ACC112 (cell line): ENCODE data around the gene RASL11B.

Source experiments
- H2AFZ ChIP-seq: fragments of 200-600 bp; sonication (generic); one replicate; pipeline ENCODE4 v1.6.0; 2017; ENCODE audit warnings: antibody characterized with exemption, low read length; ENCODE audit not compliant: unreplicated experiment
- H3K27ac ChIP-seq: fragments of 200-600 bp; sonication (generic); 2 replicates; pipeline ENCODE4 v1.5.1; 2014; ENCODE audit warnings: low read depth, mild to moderate bottlenecking, antibody characterized with exemption, low read length, moderate library complexity
- H3K27me3 ChIP-seq: fragments of 200-600 bp; sonication (generic); 2 replicates; pipeline ENCODE4 v1.6.1; 2014; ENCODE audit warnings: mild to moderate bottlenecking, antibody characterized with exemption, low read length, moderate library complexity, mixed read lengths; ENCODE audit not compliant: insufficient read depth
- H3K36me3 ChIP-seq: fragments of 200-600 bp; sonication (generic); 2 replicates; pipeline ENCODE4 v1.6.1; 2016; ENCODE audit warnings: mild to moderate bottlenecking, antibody characterized with exemption, low read length, moderate library complexity, mixed read lengths; ENCODE audit not compliant: insufficient read depth
- H3K4me1 ChIP-seq: fragments of 200-600 bp; sonication (generic); one replicate; pipeline ENCODE4 v1.6.1; 2016; ENCODE audit warnings: low read length, mixed read lengths; ENCODE audit not compliant: insufficient read depth, unreplicated experiment, control insufficient read depth
- H3K4me3 ChIP-seq: fragments of 200-600 bp; sonication (generic); 2 replicates; pipeline ENCODE4 v1.5.1; 2014; ENCODE audit warnings: mild to moderate bottlenecking, low read depth, low read length
- H3K79me2 ChIP-seq: fragments of 200-600 bp; sonication (generic); one replicate; pipeline ENCODE4 v1.6.0; 2016; ENCODE audit warnings: low read length; ENCODE audit not compliant: control insufficient read depth, unreplicated experiment, insufficient read depth

RASL11B gene

GRCh38 chr4:52873861-52874343, 11.8 kb downstream of the RASL11B start:
- Histone ChIP-seq H3K27me3 (no peaks in the 10 kb centered on the region), H3K27ac (no peak overlapping the region), H2AFZ (no peak overlapping the region), H3K36me3 (no peaks in the 10 kb centered on the region), H3K79me2 (no peaks in the 10 kb centered on the region), H3K4me3 (no peak overlapping the region), H3K4me1 (no peaks in the 10 kb centered on the region)

DNA sequence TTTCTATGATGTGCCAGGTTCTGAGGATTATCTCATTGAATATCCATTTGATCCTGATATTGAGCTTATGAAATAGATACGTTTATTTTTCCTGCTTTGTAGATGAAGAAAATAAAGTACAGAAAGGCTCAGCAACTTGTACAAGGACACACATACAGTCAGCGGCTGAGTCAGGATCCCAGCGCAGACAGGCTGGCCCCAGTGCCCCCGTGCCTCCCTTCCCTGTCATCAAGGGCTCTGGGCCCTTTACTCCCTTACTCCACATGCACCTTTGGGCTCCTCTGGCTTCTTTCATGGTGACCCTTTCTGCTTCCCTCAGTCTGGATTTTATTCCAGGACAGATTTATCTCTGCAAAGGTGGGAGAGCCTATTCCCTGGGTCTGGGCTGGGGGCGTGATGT, 12.8 kb downstream of the RASL11B start:
- Histone ChIP-seq H3K79me2 (no peaks in the 10 kb centered on the region), H3K27me3 (no peaks in the 10 kb centered on the region), H3K36me3 (no peaks in the 10 kb centered on the region), H3K4me1 (no peaks in the 10 kb centered on the region), H2AFZ (no peak overlapping the region), H3K27ac (no peak overlapping the region), H3K4me3 (no peak overlapping the region)

DNA sequence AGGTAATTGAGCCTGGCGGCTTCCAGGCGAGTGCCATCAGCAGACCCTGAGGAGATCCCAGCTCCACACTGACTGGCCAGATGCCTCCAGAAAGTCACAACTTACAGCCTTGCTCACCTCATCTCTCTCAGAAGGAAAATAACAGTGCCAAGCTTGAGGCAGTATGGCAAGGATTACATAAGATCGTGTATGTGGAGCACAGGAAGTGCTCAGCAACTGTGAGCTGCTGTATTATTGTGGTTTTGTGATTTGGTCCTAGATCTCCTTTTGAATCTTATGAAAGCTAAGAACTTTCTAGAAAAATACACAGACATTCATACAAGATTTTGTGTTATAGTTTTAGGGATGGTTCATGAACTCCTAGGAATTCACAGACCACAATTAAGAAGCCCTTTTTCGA, 14.0 kb downstream of the RASL11B start:
- Histone ChIP-seq H3K36me3 (no peaks in the 10 kb centered on the region), H3K27me3 (no peaks in the 10 kb centered on the region), H2AFZ (no peak overlapping the region), H3K79me2 (no peaks in the 10 kb centered on the region), H3K4me1 (no peaks in the 10 kb centered on the region), H3K4me3 (no peak overlapping the region), H3K27ac (no peak overlapping the region)

DNA sequence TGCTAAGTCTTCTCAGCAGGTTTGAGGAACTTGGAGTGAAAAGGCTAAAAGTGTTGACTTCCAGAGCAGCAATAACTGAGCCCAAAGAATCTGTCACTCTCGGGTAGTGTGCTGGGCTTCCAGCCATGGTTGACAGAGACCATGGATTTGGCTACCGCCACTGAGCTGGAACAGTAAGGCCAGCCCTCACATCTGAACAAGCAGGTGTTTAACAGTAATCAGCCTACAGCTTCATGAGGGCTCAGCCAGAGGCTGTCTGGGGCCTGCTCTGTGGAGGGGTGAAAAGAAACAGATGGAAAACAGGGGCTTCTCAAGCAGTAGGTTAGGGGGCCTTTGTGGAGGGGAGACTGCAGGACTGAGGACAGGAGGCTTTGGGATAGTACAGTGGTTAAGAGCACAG, 14.9 kb downstream of the RASL11B start:
- Histone ChIP-seq H3K79me2 (no peaks in the 10 kb centered on the region), H3K4me3 (no peak overlapping the region), H3K27ac (no peak overlapping the region), H3K4me1 (no peaks in the 10 kb centered on the region), H3K36me3 (no peaks in the 10 kb centered on the region), H3K27me3 (no peaks in the 10 kb centered on the region), H2AFZ (no peak overlapping the region)

- no peaks in the 10 kb centered on the region for H3K36me3 ChIP-seq
Observed at GRCh38 chr4:52877694-52878093, 15.6 kb downstream of the RASL11B start.

DNA sequence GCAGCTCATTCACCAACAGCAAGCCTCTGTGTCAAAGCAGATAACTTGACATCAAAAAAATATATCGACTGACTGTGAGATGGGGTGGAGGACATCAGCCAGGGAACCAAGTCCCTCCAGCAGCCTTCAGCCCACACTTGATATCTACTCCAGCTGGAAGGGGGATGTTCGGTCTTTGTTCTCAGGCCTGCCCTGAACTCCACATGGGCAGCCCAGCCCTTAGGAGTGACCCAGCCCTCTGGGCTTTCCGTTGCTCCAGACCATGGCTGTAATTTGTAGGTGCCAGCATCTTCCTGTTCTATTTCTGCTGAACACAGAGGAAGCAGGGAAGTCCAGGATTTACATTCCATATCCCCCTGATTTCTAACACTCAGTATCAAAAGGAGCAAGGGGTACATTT, 17.4 kb downstream of the RASL11B start:
- no peak overlapping the region for H3K4me3 ChIP-seq
- no peak overlapping the region for H3K27ac ChIP-seq
- H3K27me3 ChIP-seq, result no peaks in the 10 kb centered on the region
- no peaks in the 10 kb centered on the region for H3K4me1 ChIP-seq
- H2AFZ ChIP-seq, result no peak overlapping the region
- H3K36me3 ChIP-seq, result no peaks in the 10 kb centered on the region
- H3K79me2 ChIP-seq, result no peaks in the 10 kb centered on the region

More at GRCh38 chr4:52877694-52878093, 15.6 kb downstream of the RASL11B start:
- Histone ChIP-seq H3K4me3 (no peak overlapping the region), H3K27ac (no peak overlapping the region), H3K79me2 (no peaks in the 10 kb centered on the region), H3K27me3 (no peaks in the 10 kb centered on the region), H2AFZ (no peak overlapping the region), H3K4me1 (no peaks in the 10 kb centered on the region)

GRCh38 chr4:52880994-52881393, 18.9 kb downstream of the RASL11B start:
- Histone ChIP-seq H3K27me3 (no peaks in the 10 kb centered on the region), H3K79me2 (no peaks in the 10 kb centered on the region), H3K36me3 (no peaks in the 10 kb centered on the region), H3K4me3 (no peak overlapping the region), H3K27ac (no peak overlapping the region), H2AFZ (no peak overlapping the region), H3K4me1 (peaks cover 4% of the 10 kb centered on the region)

DNA sequence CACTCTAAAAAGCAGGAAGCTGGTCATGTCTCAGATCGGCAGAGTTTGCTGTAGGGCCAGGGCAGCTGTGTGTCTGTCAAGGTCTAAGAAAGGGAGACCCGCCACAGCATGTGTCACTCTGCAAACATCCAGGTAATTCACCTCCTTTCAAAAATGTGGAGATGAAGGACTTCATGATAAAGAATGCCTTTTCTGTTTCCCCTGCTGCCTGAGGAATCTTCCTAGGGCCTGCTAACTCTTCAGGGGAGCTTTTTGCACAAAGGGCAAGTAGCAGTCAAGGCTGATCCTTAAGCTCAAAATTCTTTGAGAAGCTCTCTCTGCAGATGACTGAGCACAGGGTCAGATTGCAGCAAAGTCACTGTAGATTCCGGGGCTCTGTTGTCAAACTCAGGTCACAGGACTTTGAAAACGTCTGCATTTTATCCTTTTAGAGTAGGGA, 21.1 kb downstream of the RASL11B start:
- no peak overlapping the region for H3K4me3 ChIP-seq
- no peak overlapping the region for H3K27ac ChIP-seq
- H3K36me3 ChIP-seq, result no peaks in the 10 kb centered on the region
- H2AFZ ChIP-seq, result no peak overlapping the region
- H3K4me1 ChIP-seq, result peaks cover 4% of the 10 kb centered on the region
- H3K79me2 ChIP-seq, result no peaks in the 10 kb centered on the region
- no peaks in the 10 kb centered on the region for H3K27me3 ChIP-seq

- H3K4me3 ChIP-seq, result no peak overlapping the region
- no peak overlapping the region for H3K27ac ChIP-seq
- no peaks in the 10 kb centered on the region for H3K79me2 ChIP-seq
- H2AFZ ChIP-seq, result no peak overlapping the region
- H3K36me3 ChIP-seq, result no peaks in the 10 kb centered on the region
- peaks cover 4% of the 10 kb centered on the region for H3K4me1 ChIP-seq
- no peaks in the 10 kb centered on the region for H3K27me3 ChIP-seq
Observed at GRCh38 chr4:52883707-52884669, 21.9 kb downstream of the RASL11B start.

GRCh38 chr4:52884994-52885393, 22.9 kb downstream of the RASL11B start:
- no peak overlapping the region for H3K4me3 ChIP-seq
- H3K27ac ChIP-seq, result no peak overlapping the region
- H3K4me1 ChIP-seq, result peaks cover 4% of the 10 kb centered on the region
- no peak overlapping the region for H2AFZ ChIP-seq
- no peaks in the 10 kb centered on the region for H3K36me3 ChIP-seq
- no peaks in the 10 kb centered on the region for H3K79me2 ChIP-seq
- no peaks in the 10 kb centered on the region for H3K27me3 ChIP-seq

DNA sequence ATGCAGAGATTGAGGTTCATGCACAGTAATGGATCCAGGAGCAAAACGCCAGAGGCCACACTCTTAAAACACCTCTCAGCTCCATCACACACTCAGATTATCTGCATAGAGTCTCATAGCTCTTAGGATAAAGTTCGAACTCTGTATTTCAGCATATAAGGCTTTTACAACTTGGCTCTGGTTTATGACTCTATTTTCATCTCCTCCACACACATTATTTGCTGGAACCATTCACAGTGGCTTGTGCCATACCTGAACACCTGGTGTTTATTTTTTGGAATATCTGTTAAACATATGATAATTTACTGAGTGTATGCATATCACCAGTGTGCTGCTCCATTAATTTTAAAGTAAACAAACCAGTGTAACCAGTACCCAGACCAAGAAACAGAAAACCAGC, 27.2 kb downstream of the RASL11B start:
- Histone ChIP-seq H3K4me3 (no peak overlapping the region), H3K27ac (no peak overlapping the region), H2AFZ (no peak overlapping the region)

More for the DNA sequence above, 27.2 kb downstream of the RASL11B start:
- Histone ChIP-seq H3K27me3 (no peaks in the 10 kb centered on the region), H3K4me1 (peaks cover 11% of the 10 kb centered on the region), H3K79me2 (no peaks in the 10 kb centered on the region), H3K36me3 (no peaks in the 10 kb centered on the region)
